ENCODE measurements around the gene PET100. TPM values are rescaled to one million over a fixed set of nuclear protein-coding genes. Genes with fewer than 3 reads are reported as not detected.

Gene PET100
- total RNA-seq, 1 experiment from 2014 or later: 129 TPM

- no peaks in the 10 kb centered on the region for H3K27me3 ChIP-seq (replicated peaks; ENCODE audit: insufficient read depth, low read depth, low read length, poor library complexity)
Observed at GRCh38 chr19:7655581-7655980, 26.0 kb downstream of the PET100 start.

GRCh38 chr19:7657131-7657751, 27.6 kb downstream of the PET100 start:
- H3K4me1 ChIP-seq (ENCODE audit: insufficient read depth, low read length, poor library complexity, severe bottlenecking): no peaks in the 10 kb centered on the region
- intact Hi-C loops (cut with micrococcal nuclease; ENCODE audit: unreplicated experiment): no loop called here
- H3K4me3 ChIP-seq (ENCODE audit: low read depth, low read length, poor library complexity, severe bottlenecking): no peak overlapping the region
- H3K9me3 ChIP-seq (ENCODE audit: low read depth, low read length, poor library complexity, severe bottlenecking): no peaks in the 10 kb centered on the region
- no peaks in the 10 kb centered on the region for H3K36me3 ChIP-seq (ENCODE audit: insufficient read depth, low read length, poor library complexity, severe bottlenecking)
- ChIA-PET POLR2A (ENCODE audit: low non-redundant PET) (no interaction called here), CTCF (interaction anchor here (0.6 to 0.7 kb wide), 2 partner anchors 9 to 15 kb away, joined by 3 to 4 read pairs; no protein-coding TSS in a partner anchor)
- no TSS peak for BruUV-seq (replicated peaks)
- no peak overlapping the region for H3K27ac ChIP-seq (ENCODE audit: low read depth, low read length, poor library complexity, severe bottlenecking)
- TF ChIP-seq EZH2 (IDR thresholded peaks at IDR 0.05; ENCODE audit: borderline replicate concordance, low read depth, low read length, poor library complexity, severe bottlenecking) (no peak), CTCF (conservative IDR thresholded peaks at IDR 0.05; ENCODE audit: low read depth, low read length) (no peak)
- DNase-seq (ENCODE audit: low spot score): no peak
- no peaks in the 10 kb centered on the region for H3K27me3 ChIP-seq (replicated peaks; ENCODE audit: insufficient read depth, low read depth, low read length, poor library complexity)

More at GRCh38 chr19:7655581-7655980, 26.0 kb downstream of the PET100 start:
- ChIA-PET CTCF (interaction anchor here (0.6 kb wide), 1 partner anchor 10 kb away, joined by 4 read pairs; no protein-coding TSS in a partner anchor), POLR2A (ENCODE audit: low non-redundant PET) (no interaction called here)
- intact Hi-C loops (cut with micrococcal nuclease; ENCODE audit: unreplicated experiment): no loop called here
- Histone ChIP-seq H3K9me3 (ENCODE audit: low read depth, low read length, poor library complexity, severe bottlenecking) (no peaks in the 10 kb centered on the region), H3K27ac (ENCODE audit: low read depth, low read length, poor library complexity, severe bottlenecking) (no peak overlapping the region), H3K4me3 (ENCODE audit: low read depth, low read length, poor library complexity, severe bottlenecking) (no peak overlapping the region), H3K4me1 (ENCODE audit: insufficient read depth, low read length, poor library complexity, severe bottlenecking) (no peaks in the 10 kb centered on the region), H3K36me3 (ENCODE audit: insufficient read depth, low read length, poor library complexity, severe bottlenecking) (no peaks in the 10 kb centered on the region)
- TF ChIP-seq CTCF (conservative IDR thresholded peaks at IDR 0.05; ENCODE audit: low read depth, low read length): no peak
- no peak for TF ChIP-seq EZH2 (IDR thresholded peaks at IDR 0.05; ENCODE audit: borderline replicate concordance, low read depth, low read length, poor library complexity, severe bottlenecking)
- DNase-seq (ENCODE audit: low spot score): no peak
- BruUV-seq (replicated peaks): no TSS peak

- no peak for DNase-seq (ENCODE audit: low spot score)
- POLR2A ChIA-PET (ENCODE audit: low non-redundant PET): no interaction called here
- no TSS peak for BruUV-seq (replicated peaks)
Observed at GRCh38 chr19:7658219-7658686, 28.7 kb downstream of the PET100 start.

More at GRCh38 chr19:7658219-7658686, 28.7 kb downstream of the PET100 start:
- TF ChIP-seq EZH2 (IDR thresholded peaks at IDR 0.05; ENCODE audit: borderline replicate concordance, low read depth, low read length, poor library complexity, severe bottlenecking) (no peak), CTCF (conservative IDR thresholded peaks at IDR 0.05; ENCODE audit: low read depth, low read length) (no peak)
- Histone ChIP-seq H3K9me3 (ENCODE audit: low read depth, low read length, poor library complexity, severe bottlenecking) (no peaks in the 10 kb centered on the region), H3K27ac (ENCODE audit: low read depth, low read length, poor library complexity, severe bottlenecking) (no peak overlapping the region), H3K4me1 (ENCODE audit: insufficient read depth, low read length, poor library complexity, severe bottlenecking) (no peaks in the 10 kb centered on the region), H3K36me3 (ENCODE audit: insufficient read depth, low read length, poor library complexity, severe bottlenecking) (no peaks in the 10 kb centered on the region), H3K27me3 (replicated peaks; ENCODE audit: insufficient read depth, low read depth, low read length, poor library complexity) (no peaks in the 10 kb centered on the region), H3K4me3 (ENCODE audit: low read depth, low read length, poor library complexity, severe bottlenecking) (no peak overlapping the region)
- CTCF ChIA-PET: interaction anchor here (0.6 kb wide), 1 partner anchor 23 kb away, joined by 3 read pairs; the partner anchor contains the start of gene TRAPPC5
- intact Hi-C loops (cut with micrococcal nuclease; ENCODE audit: unreplicated experiment): no loop called here
